HG03280 (cell line): Measurements from ENCODE around the gene ARID1A.

Experiments
- ATAC-seq: cut with Tn5 transposase; IDR thresholded peaks from one replicate; pipeline ENCODE4 v1.9.1; 2021; ENCODE audit warnings: mild to moderate bottlenecking, moderate library complexity; ENCODE audit not compliant: unreplicated experiment

The ARID1A gene

DNA sequence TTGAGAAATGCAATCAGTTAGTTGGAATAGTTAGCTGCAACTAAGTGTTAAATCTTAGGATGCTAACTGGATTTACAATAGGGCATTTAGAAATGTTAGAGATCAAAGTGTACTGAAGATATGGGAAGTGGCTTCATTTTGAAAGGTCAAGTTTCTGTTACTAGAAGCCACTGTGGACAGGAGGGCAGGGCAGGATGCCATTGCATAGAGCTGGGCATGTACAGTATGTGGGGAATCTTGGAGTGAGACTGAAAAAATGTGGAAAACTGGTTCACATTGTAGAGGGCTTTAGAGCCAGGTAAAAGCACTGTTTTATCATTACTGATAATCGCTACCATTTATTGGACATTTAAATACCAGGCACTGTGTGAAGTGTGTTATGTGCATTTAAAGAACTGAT lies 31.0 kb downstream of the ARID1A start:
- ATAC-seq: no peak

DNA sequence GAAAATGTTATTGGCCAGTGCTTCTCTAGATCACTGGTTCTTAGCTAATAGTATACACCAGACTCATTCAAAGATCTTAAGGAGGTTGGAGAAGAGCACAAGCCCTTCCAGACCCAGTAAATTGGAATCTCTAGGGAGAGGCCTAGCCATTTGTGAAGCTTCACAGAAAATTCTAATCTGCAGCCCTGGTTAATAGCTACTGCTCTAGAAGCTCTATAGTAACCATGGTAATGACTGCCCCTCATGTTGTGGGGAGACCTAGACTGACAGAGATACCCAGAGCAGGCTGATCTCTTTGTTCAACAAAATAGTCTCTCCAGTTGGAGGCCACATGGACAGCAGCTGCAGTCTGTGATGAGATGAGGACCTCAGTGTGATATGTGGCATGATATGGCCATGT lies 31.7 kb downstream of the ARID1A start:
- ATAC-seq: no peak

DNA sequence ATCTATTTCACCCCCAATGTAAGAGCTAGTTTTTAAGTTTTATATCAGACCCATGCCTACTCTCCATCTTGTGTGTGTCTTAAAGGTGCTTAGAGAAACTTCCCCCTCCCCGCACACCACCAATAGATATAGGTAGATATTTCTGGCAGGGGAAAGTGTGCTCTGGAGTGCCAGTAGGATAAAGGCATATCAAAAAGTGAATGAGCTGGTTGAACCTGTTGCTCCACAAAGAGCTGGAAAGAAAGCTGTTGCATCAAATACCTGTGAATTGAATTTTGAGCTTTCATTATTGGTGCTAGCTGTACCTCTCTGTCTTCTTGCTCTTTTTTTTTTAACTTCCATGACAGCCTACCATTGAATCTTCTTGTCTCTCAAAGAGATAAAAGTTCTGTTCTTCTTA lies 32.8 kb downstream of the ARID1A start:
- ATAC-seq: no peak

DNA sequence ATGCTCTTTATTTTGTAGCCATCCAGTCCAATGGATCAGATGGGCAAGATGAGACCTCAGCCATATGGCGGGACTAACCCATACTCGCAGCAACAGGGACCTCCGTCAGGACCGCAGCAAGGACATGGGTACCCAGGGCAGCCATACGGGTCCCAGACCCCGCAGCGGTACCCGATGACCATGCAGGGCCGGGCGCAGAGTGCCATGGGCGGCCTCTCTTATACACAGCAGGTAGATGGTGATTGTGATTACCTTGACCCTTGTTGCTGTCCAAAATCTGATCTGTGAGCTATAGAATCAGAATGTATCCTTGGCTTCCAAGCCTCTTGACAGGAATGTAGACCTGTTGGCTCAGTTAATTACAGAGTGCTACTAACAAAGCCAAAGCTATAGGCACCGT lies 33.8 kb downstream of the ARID1A start:
- ATAC-seq: no peak

DNA sequence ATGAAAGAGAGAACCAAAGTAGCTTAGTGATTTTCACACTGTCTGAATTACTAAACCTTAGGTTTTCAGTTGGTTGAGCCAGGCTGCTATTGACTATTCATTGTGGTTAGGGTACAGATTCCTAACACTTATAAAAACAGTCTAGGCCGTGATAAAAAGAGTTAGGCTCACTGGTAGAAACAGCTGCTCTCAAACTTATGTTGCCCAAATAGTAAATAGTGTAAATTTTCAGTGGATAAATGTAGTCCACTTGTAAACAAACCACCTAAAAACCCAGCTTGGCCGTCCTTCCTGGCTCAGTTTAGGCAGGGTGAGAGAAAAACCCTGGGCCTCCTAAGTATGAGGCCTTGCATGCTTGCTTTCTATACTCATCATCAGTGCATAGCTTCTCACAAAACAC lies 34.9 kb downstream of the ARID1A start:
- ATAC-seq: no peak

- no peak for ATAC-seq
These were observed 35.6 kb downstream of the ARID1A start for GRCh38 chr1:26731233-26731902.

DNA sequence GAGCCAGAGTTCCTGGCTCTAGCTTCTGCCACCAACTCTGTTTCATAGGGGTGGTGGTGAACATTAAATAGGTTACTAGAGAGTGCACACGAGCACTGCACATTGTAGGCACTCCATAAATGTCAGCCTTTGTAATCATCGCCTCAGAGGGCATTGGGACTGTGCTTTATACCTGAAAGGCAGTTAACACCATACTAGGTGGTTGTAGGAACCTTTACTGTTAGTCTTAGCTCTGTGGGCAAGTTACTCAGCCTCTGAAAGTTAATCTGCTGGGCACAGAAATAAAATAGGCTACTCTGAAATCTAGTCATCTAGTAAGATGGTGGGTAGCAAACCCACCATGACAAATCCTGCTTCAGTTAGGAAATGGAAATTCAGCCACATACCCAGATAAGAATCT lies 37.6 kb downstream of the ARID1A start:
- no peak for ATAC-seq

DNA sequence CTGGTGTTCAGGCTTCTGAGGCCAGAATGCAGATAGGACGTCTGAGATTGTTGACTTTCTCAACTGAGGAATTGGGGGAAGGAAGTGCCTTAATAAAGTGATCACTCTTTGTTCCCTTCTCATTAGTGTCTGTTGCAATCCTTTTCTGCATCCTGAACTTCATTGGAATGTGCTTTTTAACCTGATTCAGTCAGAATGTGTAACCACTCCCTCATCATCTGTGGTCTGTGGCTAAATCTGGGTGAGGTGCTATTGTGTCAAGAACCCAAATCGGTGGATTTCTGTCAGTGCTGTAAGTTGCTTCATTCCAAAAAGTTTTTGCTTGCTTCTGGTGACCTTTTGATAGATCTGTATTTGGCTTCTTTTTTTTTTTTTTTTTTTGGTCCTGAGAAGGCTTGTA lies 38.2 kb downstream of the ARID1A start:
- no peak for ATAC-seq

- ATAC-seq: no peak
These were observed 38.8 kb downstream of the ARID1A start for GRCh38 chr1:26734501-26735058.

GRCh38 chr1:26739329-26739914 lies 43.6 kb downstream of the ARID1A start:
- no peak for ATAC-seq

DNA sequence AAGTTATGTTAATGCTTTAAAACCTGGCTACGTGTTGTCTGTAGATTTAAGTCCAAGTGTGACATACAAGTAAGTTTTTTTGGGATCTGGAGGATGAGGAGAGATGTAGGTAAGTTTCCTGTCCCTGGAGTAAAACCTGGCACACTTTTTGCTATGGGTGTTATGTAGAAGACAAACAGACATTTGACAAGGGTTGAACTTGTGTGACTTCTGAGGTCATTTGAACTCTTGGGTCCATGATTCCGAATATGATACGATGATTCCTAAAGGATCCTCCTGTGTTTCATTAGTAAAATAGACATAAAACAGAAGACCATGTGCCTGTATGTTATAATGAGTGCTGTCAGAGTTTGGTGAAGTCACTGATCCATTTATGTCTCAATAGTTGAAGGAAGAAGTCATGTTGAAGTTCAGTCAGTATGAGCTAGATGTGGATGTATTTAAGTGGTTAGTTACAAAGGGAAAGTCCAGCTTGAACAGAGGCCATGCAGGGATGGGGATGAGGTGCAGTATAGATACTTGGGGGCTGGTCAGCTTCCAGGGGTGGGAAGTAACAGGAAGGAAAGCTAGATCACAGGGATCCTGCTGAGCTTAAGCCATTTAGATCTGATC lies 44.3 kb downstream of the ARID1A start:
- no peak for ATAC-seq

DNA sequence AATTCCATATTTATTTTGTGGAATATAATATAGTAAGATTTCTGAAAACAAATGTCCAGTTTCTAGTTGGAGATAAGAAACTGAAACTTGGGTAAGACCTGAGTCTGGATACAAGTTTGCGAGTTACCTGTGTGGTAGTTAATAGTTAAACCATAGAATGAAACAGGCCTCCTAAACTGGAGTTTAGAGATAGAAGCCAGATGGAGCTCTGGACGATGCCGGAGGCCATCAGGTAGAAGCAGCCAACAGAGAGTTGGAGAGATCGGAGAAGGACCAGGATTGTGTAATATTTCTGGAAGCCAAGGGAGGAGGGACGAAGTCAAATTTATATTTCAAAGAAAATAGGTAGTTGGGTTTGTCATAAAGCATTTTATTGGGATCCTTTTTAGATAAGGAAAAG lies 45.1 kb downstream of the ARID1A start:
- ATAC-seq: no peak

- ATAC-seq: no peak
These were observed 47.7 kb downstream of the ARID1A start for GRCh38 chr1:26743426-26744059.

DNA sequence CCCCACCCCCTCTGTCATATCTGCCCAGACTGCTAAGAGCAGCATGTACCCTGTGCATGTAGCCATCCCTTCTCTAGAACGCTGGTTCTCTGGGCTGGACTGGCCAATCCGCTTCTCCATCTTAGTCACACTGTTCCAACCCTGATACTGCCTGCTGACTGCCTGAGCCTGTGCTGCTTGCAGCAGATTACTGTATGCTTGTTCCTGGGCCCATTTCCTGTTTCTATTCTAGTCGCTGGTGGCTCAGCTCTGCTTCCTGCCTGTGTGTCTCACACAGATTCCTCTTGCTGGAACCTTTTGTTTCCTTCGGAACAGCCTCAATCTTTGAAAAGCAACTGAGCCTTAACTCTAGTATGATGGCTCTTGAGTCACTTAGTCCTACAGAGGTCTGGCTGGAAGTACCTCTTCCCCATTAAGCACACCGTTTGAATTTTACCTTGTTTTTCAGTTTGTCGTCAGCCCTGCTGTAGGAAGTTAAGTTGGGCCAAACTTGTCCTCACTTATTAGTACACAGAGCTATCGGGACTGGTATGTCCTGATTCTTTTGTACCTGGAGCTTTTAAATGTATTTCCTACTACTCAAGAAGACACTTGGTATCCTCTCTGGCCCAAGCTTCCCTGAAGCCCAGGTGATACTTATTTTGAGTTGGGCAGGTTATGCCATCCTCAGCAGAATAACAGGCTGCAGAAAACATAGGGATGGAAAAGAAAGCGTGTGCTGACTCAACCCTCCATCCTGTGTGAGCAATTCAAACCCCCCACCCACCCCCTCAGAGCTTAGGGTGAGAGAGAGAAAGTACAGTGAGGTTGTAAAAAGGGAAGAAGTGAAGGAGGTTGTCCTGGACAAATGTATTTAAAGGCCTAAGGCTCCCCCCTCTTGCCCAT lies 48.5 kb downstream of the ARID1A start:
- ATAC-seq: peak; percentile 91

GRCh38 chr1:26745191-26745590 lies 49.4 kb downstream of the ARID1A start:
- no peak for ATAC-seq

- no peak for ATAC-seq
These were observed 51.2 kb downstream of the ARID1A start for GRCh38 chr1:26747048-26747447.

DNA sequence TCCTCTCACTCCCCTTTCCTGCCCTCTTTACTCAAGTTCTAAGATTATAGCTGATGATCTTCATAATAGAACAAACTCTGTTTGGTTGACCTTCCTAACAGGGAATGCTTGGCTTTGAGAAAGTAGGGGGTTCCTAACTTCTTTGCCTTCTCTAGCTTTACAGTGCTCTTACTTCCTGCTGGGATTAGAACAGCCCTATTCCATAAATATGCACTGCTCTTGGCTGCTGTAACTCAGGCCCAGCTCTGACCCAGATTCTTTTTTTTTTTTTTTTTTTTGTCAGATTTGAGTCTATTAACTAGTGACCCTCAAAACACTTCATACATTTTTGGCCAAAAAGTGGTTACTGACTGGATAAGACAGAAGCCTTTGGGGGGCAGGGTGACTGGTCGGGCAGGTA lies 52.5 kb downstream of the ARID1A start:
- no peak for ATAC-seq

GRCh38 chr1:26749458-26749857 lies 53.6 kb downstream of the ARID1A start:
- ATAC-seq: no peak

GRCh38 chr1:26750428-26750827 lies 54.6 kb downstream of the ARID1A start:
- no peak for ATAC-seq

DNA sequence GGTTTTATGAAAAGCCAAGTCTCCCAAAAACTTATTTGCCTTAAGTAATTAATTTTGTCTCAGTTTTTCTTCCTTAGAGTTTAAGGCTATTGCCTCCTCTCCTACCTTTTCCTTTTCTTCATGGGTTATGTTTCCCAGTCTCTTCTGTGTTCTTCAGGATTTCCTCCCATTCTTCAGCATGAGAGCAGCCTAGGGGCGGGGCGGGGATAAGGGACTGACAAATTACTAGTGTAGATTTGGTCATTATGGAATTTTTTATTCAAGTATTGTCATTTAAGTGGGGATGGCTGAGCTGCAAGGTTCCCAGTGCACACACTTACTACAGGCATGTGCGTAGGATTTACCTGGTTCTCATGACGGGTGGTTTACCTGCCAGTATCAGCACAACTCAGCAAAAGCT lies 56.7 kb downstream of the ARID1A start:
- ATAC-seq: no peak
